GM20431 (cell line): Measurements from ENCODE around the gene CTAG2.
"Not testable (repeated sequence)": the region's sequence is repeated elsewhere in the genome, so short reads cannot be mapped to it uniquely, and the experiment has no call there.

Experiments used
- in situ Hi-C: fragments of 300-500 bp; cut with MseI, MboI; formaldehyde crosslinking; loops from one replicate; pipeline ENCODE4 v1.15.0; 2020; ENCODE audit warnings: low sequenced_read_pairs; ENCODE audit not compliant: unreplicated experiment

Gene CTAG2

GRCh38 chrX:154649503-154650220 is 3.7 kb downstream of the CTAG2 start:
- in situ Hi-C loops: no loop called here

DNA sequence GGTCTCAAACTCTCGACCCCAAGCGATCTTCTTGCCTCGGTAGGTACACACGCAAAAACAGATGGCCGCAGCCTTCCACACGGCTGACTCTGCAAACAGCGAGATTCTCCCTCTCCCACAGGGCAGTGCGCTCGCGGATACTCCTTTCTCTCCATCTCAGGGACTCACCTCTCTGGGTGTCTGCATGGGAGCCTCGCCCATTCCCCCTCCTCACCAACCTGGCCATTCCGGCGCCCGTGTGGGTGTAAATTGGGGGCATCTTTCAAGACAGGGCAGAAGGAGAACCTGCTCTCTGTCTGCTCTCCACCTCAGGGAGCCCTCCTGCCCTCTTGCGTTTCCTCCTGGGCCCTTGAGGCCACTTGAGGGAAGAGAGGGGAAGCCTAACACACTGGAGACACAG is 4.4 kb downstream of the CTAG2 start:
- in situ Hi-C loops: no loop called here

- in situ Hi-C loops: not testable (repeated sequence)
Observed at GRCh38 chrX:154645745-154646378, 7.5 kb downstream of the CTAG2 start.

- in situ Hi-C loops: not testable (repeated sequence)
Observed at GRCh38 chrX:154643708-154644107, 9.7 kb downstream of the CTAG2 start.

DNA sequence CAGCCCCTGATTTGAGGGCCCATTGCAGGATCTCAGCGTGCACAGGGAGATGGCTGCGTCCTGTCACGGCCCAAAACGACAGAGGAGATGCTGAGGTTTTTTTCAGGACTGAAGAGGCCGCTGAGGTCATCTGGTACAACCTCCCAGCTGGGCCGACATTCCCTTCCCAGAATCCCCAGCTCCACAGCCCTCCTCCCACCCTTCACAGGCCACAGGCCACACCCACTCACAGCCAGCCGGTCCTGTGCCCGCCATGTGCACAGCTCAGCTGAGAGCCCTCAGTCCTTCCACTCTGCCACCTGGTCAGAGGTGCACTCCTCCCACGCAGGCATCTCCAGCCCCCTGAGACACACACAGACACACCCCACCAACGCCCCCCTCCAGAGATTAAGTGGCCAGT is 11.6 kb downstream of the CTAG2 start:
- in situ Hi-C loops: not testable (repeated sequence)

DNA sequence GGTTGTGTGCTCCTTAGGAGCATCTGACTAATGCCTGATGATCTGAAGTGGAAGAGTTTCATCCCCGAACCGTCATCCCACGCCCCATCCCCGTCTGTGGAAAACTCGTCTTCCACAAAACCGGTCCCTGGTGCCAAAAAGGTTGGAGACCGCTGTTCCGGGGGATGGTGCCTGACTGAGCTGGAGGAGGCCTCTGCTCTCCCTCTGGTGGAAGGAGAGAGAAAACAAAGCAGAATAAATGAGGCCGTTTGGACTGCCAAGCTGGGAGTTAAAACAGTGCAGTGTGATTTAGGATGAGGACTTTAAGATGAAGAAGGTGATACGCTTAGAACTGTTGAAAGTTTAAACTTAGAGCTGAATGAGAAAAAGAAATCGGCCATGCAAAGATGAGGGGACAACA is 19.7 kb downstream of the CTAG2 start:
- in situ Hi-C loops: not testable (repeated sequence)

- in situ Hi-C loops: not testable (repeated sequence)
Observed at GRCh38 chrX:154630949-154631348, 22.4 kb downstream of the CTAG2 start.

- in situ Hi-C loops: not testable (repeated sequence)
Observed at GRCh38 chrX:154628960-154629359, 24.4 kb downstream of the CTAG2 start.

GRCh38 chrX:154620767-154621414 is 32.5 kb downstream of the CTAG2 start:
- in situ Hi-C loops: not testable (repeated sequence)

DNA sequence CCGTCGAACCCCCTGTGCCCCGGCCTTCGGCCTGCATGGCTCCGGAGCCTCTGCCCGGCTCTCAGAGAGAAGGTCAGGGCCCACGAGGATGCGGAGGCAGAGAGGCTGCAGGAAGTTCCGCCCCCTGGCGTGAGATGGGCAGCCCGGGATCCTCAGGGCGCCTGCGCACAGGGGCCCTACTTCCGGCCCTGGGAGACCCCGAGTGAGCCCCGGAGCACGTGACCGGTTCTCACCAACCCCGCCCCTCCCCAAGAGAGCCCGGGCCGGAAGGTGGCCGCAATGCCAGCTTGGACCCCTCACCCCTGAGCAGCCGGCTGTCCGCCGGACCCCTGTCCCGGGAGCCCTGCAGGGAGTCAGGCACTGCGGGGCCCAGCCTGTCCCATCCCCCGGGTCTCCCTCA is 34.2 kb downstream of the CTAG2 start, which contains the start of gene CTAG1B:
TSS of gene CTAG1B (minus strand) at position 101 of the 400 bp plus-strand sequence. CDS start at position 37, 64 bp downstream.
- in situ Hi-C loops: not testable (repeated sequence)

DNA sequence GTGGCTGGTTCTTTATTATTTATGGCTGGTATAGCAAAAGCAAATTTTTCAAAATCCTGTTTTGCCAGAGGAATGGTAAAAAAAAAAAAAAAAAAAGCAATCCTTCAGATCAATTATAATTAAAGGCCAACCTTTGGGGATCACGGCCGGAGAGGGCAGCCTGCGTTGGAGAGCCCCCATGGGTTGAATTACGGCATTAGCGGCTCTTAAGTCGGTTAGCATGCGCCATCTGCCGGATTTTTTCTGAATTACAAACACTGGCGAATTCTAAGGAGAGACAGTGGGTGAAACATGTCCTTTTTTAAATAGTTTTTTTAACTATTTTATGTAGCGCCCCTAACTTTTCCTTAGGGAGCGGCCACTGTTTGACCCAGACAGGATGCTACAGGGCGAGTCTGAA is 39.8 kb downstream of the CTAG2 start:
- in situ Hi-C loops: not testable (repeated sequence)

- in situ Hi-C loops: not testable (repeated sequence)
Observed at GRCh38 chrX:154611146-154611545, 42.2 kb downstream of the CTAG2 start.

- in situ Hi-C loops: not testable (repeated sequence)
Observed at GRCh38 chrX:154608823-154609222, 44.6 kb downstream of the CTAG2 start.

- in situ Hi-C loops: not testable (repeated sequence)
Observed at GRCh38 chrX:154607976-154608375, 45.4 kb downstream of the CTAG2 start.

DNA sequence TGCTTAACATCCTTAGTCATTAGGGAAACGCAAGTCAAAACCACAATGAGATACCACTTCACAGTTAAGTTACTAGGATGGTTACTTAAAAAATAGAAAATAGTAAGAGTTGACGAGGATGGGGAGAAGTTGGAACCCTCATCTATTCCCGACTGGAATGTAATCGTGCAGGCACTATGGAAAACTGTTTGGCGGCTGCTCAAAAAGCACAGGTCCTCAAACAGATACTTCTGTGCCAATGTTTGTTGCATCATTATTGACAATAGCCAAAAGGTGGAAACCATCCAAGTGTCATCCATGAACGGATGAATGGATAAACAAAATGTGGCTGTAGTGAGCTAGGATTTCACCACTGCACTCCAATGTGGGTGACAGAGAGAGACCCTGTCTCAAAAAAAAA is 46.0 kb downstream of the CTAG2 start:
- in situ Hi-C loops: no loop called here

DNA sequence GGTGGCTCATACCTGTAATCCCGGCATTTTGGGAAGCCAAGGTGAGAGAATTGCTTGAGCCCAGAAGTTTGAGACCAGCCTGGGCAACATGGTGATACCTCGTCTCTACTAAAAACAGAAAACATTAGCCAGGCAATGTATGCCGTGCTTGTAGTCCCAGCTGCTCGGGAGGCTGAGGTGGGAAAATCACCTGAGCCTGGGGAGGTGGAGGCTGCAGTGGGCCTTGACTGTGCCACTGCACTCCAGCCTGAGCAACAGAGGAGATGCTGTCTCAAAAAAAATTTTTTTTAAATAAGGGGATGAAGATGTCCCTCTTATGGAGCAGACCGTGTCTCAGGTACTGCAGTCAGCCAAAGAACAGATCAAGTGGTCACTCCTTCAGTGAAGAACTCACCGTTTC is 47.8 kb downstream of the CTAG2 start:
- in situ Hi-C loops: no loop called here

GRCh38 chrX:154603438-154604430 is 49.6 kb downstream of the CTAG2 start:
- in situ Hi-C loops: no loop called here

GRCh38 chrX:154602766-154603437 is 50.5 kb downstream of the CTAG2 start:
- in situ Hi-C loops: no loop called here

DNA sequence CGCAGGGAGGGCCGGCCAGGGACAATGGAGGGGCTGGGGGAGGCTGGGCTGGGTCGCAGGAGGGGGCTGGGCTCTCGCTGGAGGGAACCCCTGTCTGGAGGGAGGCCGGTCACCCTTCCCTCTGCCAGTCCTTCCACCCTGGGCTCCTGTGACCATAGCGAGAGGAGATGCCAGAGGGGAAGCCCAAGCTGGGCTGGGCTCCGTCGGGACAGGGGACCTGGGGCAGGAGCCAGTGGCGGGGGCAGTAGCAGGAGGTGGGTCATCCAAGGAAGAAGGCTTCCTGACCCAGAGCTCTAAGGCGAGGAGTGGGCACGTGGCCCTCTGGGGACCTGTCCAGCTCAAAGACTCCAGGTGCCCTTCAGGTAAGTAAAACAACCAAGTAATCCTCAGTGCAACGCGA is 51.2 kb downstream of the CTAG2 start:
- in situ Hi-C loops: no loop called here
